Measurements from ENCODE around the gene KIF17. TPM values are rescaled to one million over a fixed set of nuclear protein-coding genes. Genes with fewer than 3 reads are reported as not detected.

KIF17 gene
- total and polyA plus RNA-seq, 2 of the 8 experiments (the other 6 are each of a cell fraction or from before 2014, with no cell fraction given) = 6.9 to 10.4 TPM

DNA sequence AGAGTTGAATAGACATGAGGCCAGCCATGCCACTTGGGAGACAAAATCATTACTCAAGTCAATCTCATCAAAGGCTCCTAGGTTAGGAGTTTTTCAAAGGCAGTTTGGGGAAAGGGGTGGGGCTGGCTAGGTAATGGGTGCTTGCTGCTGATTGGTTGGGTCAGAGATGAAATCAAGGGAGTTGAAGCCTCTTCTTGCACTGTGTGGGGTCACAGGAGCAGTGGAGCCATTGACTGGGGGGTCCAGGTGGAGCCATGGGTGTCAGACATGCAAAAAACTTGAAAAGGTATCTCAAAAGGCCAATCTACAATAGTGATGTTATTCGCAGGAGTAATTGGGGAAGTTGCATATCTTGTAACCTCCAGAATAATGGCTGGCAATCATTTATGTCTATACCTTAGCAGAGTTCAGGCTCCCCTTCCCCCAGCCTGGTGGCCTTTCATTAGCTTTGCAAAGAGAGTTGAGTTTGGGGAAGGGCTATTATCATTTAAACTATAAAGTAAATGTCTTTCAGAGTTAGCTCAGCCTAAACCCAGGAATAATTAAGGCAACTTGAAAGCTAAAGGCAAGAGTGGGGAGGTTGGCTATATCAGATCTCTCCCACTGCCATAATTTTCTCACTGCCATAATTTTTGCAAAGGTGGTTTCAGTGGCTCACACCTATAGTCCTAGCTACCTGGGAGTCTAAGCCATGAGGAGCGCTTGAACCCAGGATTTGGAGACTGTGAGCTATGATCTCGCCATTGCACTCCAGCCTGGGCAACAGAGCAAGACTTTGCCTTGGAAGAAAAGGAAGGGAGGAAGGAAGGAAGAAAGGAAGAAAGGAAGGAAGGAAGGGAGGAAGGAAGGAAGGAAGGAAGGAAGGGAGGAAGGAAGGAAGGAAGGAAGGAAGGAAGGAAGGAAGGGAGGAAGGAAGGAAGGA, 92.4 kb downstream of the KIF17 start:
- Histone ChIP-seq H2BK120ac (replicated peaks; ENCODE audit: low read depth, low read length) (peak overlapping the region; percentile 79), H3K4me1 (replicated peaks in 1 of 4; ENCODE audit: control insufficient read depth in 3 of 4, insufficient read depth in 4 of 4, low read length in 3 of 4) (peaks cover 0 to 8% (median 1%) of the 10 kb centered on the region in 4 experiments; a peak in 2 of 7 replicates), H2AFZ (ENCODE audit: low read length) (no peak overlapping the region), H3K4me3 (ENCODE audit: extremely low read depth in 1 of 4, insufficient read depth in 2 of 4, low read depth in 3 of 4, low read length in 4 of 4) (peak overlapping the region in 1 of 4 experiments; percentile 31; a peak in 2 of 8 replicates), H4K20me1 (replicated peaks in 1 of 2; ENCODE audit: control insufficient read depth in 1 of 2, insufficient read depth in 2 of 2, low read length in 2 of 2) (no peaks in the 10 kb centered on the region), H3K27ac (ENCODE audit: low read depth, low read length) (no peak overlapping the region), H3K79me1 (ENCODE audit: low read depth, low read length) (no peaks in the 10 kb centered on the region), H4K91ac (replicated peaks; ENCODE audit: insufficient read length, low read length) (peak overlapping the region; percentile 77), H3K56ac (replicated peaks; ENCODE audit: insufficient read length, low read depth, low read length) (no peak overlapping the region), H2BK5ac (ENCODE audit: low read depth, low read length) (peak overlapping the region; percentile 68; the same call in 1 of the 2 replicates), H3K36me3 (ENCODE audit: control insufficient read depth in 2 of 4, insufficient read depth in 4 of 4, low read length in 3 of 4) (peaks cover 0 to 2% (median 0%) of the 10 kb centered on the region in 4 experiments; a peak in 1 of 8 replicates), H3K9ac (replicated peaks in 1 of 4; ENCODE audit: extremely low read depth in 1 of 4, low read depth in 3 of 4, low read length in 3 of 4) (no peak overlapping the region), H4K8ac (ENCODE audit: extremely low read depth, insufficient read depth, low read length) (no peak overlapping the region), H3K14ac (ENCODE audit: insufficient read length) (no peak overlapping the region), H3K18ac (ENCODE audit: extremely low read depth, low read length) (peak overlapping the region; percentile 28; the same call in 1 of the 2 replicates), H2BK12ac (ENCODE audit: low read depth, low read length) (peak overlapping the region; percentile 75), H2BK20ac (ENCODE audit: low read length) (peak overlapping the region; percentile 62; the same call in 1 of the 2 replicates), H3K79me2 (ENCODE audit: control insufficient read depth in 1 of 2, insufficient read depth in 2 of 2, low read length in 2 of 2) (no peaks in the 10 kb centered on the region), H3K23me2 (ENCODE audit: low read depth, low read length) (peaks cover 2% of the 10 kb centered on the region; the same call in 1 of the 2 replicates), H4K5ac (ENCODE audit: insufficient read length, low read depth, low read length) (peak overlapping the region; percentile 60), H3K9me3 (ENCODE audit: insufficient read depth in 2 of 2, low read depth in 1 of 2, low read length in 1 of 2) (peaks cover 8 to 9% of the 10 kb centered on the region in 2 experiments; a peak in 2 of 4 replicates), H3K23ac (ENCODE audit: insufficient read length) (no peak overlapping the region), H2BK15ac (ENCODE audit: low read length) (no peak overlapping the region), H3K4ac (replicated peaks; ENCODE audit: insufficient read length, low read depth, low read length) (no peak overlapping the region), H3K27me3 (replicated peaks in 1 of 4; ENCODE audit: control insufficient read depth in 3 of 4, extremely low read depth in 1 of 4, insufficient read depth in 3 of 4, low read length in 3 of 4) (no peaks in the 10 kb centered on the region), H3K4me2 (ENCODE audit: insufficient read depth in 1 of 2, low read depth in 2 of 2, low read length in 2 of 2) (peak overlapping the region; percentile 62), H2AK5ac (ENCODE audit: low read depth, low read length) (no peak overlapping the region)
- FAIRE-seq = peak; percentile 19
- CTCF ChIA-PET (ENCODE audit: partially characterized antibody) = interaction anchor here (0.6 to 1.9 kb wide), 7 partner anchors 8 to 969 kb away, joined by 3 to 7 read pairs (median 5); partner anchors contain the start of gene CDA
- POLR2A ChIA-PET (ENCODE audit: partially characterized antibody) = interaction anchor here (0.8 to 2.1 kb wide), 5 partner anchors 8 to 39 kb away, joined by 3 to 13 read pairs (median 4); partner anchors contain the start of gene PINK1
- 65% methylated on average over 3 of the region's 3 CpGs; no CpG with 5 or more reads in 1 of the 2 experiments for WGBS, 2 experiments (ENCODE audit: extremely low coverage in 1 of 2, insufficient coverage in 1 of 2, insufficient read length in 1 of 2, insufficient replicate concordance in 2 of 2, low coverage in 1 of 2, low lambda C conversion rate in 2 of 2, missing lambda C conversion rate in 1 of 2)
- DNase-seq (ENCODE audit: low read depth in 1 of 2, low spot score in 2 of 2) = peak; percentile 53 to 59
- TF ChIP-seq BRCA1 (IDR thresholded peaks at IDR 0.05; ENCODE audit: low read depth, low read length) = no peak
- TF ChIP-seq SP1 (IDR thresholded peaks at IDR 0.05; ENCODE audit: low read depth, low read length) = peak; percentile 40; the same call in 1 of the 2 replicates
- TF ChIP-seq CHD1 (IDR thresholded peaks at IDR 0.05; ENCODE audit: low read depth, low read length) = no peak
- peak; percentile 39 for TF ChIP-seq ASH2L (IDR thresholded peaks at IDR 0.05; ENCODE audit: low read length)
